Measurements from ENCODE around the gene LRFN5.
"Not testable (repeated sequence)": the region's sequence is repeated elsewhere in the genome, so short reads cannot be mapped to it uniquely, and the experiment has no call there.

Gene LRFN5

DNA sequence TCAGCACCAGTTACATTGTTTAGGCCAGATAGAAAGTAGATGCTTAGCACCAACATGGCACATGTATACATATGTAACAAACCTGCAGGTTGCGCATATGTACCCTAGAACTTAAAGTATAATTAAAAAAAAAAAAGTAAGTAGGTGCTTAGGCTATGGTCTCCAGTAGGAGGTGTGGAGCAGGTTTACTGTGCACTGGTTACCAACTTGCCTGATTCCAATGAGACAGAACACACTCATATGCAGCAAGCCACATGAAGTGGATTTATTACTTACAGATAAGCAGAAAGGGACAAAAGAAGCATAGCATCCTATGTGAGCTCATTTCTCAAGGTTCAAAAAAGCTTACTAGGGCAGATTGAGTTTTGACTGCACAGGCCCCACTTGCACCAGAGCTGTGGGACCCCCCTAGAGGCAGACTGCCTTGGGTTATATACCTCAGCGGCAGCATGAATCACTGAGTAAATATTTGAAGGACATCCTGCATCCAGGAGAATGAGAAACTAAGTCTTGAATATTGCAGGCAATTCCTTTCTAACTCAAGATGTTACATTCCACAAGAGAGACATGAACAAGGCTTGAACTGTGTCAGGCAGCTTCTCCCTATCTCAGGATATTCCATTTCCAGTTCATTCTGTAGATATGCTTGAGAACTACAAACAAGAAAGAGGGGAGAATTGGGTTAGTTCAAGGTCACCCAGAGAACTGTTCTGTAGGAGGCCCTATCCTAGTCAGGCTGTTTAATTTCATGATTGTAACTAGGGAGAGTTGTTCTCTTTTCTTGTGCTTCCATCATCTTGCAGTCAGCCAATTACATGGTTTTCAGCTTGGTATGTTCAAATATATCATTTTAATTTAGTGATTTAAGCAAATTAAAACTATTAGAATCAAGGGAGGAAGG, 30.1 kb downstream of the LRFN5 start:
- DNase-seq = no peak

DNA sequence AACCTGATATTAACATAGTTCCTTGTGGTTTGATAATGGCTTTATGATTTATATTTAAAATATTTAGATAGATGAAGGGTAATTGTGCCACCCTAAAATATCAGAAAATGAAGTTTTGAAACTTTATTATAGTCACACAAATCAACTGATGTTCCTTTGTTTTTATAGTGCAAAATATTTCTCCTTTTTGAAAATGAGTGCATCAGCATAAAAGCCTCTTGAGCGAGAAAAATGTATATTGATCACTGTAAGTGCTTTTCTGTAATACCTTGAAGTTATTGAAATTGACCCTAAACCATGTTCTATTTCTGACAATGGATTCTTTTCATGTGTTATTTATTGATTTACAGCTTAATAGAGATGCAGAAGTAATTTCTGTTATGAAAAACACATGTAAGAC, 35.0 kb downstream of the LRFN5 start:
- no peak for DNase-seq

DNA sequence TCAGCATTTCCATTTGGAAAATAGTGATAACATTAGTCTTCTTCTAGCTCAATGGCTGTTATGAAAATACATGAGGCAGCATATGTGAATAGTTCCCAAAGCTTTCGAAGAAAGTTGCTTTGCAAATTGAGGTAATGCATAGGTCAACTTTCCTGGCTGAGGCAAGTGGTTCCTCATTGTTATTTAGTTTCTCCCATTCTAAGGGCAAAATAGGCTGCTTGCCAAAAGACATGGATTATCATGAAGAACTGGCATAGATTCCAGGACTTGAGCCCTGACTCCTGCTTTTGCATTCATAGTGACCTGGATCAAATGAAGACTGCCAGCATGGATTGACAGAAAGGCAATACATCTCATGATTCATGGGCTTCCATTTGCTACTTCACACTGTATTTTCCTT, 35.7 kb downstream of the LRFN5 start:
- DNase-seq = no peak

DNA sequence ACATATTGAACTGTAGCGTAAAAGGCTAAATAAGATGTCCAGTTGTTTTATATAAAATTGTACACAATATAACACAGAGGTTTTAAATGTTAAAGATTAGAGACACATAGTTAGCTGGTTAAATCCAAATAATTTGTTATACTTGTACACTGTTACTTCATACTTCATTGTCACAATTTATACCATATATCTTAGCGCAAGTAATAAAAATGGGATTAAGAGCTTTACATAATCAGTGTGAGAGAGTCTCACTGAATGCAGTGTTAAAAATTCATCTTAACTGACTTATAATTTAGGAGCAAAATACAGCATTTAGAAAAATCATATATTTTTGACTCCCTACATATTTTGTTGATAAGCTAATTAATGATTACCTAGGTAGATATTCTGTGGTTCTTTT, 36.1 kb downstream of the LRFN5 start:
- DNase-seq = no peak

DNA sequence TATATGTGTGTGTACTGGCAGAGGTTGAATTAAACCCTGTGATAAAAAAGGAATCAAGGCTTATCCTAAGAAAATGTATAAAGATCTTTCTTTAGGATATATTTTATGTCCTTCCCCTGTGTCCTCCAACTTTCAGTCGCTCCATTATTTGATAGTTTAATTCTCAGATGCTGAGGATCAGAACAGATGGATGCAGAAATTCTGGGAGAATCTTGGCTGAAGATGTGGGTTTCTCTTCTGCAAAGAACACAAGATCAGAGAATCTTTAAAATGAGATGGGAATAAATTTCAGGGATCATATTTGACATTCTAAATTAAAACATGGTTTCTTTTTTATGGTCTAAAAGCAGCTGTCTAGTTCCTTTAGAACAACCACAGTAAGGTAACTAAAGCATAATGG, 37.9 kb downstream of the LRFN5 start:
- no peak for DNase-seq

DNA sequence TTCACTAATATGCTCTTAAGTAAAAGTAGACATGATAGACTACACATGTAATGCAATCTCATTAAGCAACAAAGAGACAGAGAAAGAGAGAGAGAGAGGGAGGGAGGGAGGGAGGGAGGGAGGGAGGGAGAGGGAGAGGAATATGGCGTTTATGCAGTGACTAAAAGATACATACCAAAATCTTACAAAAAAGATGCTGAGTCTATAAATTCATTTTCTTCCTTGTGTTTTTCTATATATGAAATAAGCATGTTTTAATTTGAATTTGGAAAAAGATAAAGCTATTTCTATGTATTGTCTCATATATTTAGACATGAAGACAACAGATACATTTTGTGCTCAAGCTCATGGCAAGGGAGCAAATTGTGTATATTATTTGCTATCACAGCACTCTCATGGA, 44.1 kb downstream of the LRFN5 start:
- no peak for DNase-seq

DNA sequence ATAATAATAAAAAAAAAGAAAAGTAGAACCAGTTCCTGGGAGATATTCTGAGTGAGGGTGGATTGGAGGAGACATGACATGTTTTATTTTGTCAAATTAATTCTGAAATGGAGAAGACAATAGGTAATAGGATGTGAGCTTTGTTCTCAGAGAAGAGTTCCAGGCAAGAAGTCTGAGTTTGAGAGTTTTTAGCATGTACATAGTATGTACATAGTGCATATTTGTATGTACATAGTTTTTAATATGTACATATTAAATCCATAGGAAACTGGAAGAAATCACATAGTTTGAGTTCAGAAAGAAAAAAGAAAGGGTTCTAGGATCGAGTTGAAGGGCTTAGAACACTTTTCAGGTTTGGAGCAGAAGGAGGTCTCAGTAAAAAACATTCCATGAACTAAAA, 47.5 kb downstream of the LRFN5 start:
- no peak for DNase-seq

DNA sequence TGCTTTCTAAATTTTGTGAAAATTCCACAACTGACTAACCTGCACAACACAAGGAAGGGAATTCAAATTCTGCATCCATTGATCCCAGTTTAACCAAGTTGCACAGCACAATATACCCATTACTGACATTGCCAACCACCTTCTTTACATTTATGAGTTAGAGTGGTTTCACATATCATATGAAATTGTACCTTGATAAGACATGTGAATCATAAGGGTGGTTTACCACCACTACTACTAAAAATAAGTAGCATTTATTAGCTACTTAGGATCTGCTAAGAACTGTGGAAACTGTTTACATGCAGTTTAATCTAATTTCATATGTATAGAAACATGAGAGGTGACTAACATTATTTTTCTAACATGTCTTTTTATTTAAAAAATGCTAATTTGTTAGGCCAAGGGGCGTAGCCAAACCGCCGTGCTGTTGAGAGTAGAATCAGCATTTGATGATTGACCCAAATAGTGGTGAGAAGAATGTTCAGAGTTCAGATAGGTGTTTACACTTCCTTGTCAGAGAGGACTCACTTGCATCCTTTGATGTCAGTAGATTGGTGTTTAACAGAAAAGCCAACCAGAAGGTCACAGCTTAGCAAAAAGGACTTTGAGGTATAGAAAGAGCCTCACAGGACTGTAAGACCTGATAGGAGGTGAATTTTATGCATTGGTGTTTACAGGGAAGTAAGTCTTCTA, 56.2 kb downstream of the LRFN5 start:
- no peak for DNase-seq

DNA sequence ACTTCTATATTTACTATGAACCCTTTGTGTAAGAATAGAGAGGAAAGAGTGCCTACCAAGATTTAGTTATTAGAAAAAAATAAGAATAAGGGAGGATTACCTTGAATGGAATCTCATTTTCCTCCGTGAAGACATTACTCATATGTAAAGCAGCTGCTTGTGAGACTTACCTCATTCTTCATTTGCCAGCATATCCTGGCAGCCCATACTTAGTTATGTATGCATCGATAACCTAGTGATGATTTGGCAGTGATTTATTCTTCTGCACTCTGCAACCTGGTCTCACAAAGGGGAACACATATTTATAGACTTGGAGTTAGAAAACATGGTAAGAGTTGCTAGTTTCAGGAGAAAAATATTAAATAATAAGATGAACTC, 56.8 kb downstream of the LRFN5 start:
- DNase-seq = no peak

DNA sequence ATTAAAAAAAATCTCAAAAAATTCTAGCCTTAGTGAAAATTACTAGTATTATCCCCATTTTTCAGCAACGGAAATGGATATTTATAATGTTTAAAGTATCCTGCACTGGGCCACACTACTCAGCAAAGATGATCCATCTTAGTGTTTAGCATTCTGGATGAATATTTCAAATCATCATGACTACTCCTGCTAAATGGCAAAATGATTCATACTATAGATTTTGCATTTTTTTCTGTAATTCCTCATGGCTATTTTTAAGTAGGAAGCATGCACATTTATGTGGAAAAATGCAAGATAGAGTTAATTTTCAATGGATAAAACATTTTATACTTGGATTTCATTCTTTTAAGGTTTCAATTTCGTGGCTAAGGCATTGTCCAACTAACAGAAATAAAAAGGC, 59.6 kb downstream of the LRFN5 start:
- no peak for DNase-seq

DNA sequence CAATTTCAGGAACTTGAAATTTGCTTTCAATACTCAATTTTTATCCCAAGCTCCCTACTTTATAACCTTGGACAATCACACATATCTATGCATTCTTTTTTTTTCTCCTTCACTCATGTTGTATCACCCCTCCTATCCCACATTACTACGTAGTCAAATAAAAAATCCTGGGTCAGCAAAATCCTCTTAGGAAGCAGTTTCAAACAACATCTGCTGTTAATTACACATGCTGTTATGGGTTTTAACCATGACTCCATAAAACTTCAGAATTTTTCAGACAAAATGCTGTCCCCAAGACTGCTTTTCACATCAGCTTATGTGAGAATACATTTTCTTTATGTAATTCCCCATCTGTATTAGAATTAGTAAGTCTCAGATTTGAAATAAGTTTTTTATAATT, 61.7 kb downstream of the LRFN5 start:
- DNase-seq = no peak

DNA sequence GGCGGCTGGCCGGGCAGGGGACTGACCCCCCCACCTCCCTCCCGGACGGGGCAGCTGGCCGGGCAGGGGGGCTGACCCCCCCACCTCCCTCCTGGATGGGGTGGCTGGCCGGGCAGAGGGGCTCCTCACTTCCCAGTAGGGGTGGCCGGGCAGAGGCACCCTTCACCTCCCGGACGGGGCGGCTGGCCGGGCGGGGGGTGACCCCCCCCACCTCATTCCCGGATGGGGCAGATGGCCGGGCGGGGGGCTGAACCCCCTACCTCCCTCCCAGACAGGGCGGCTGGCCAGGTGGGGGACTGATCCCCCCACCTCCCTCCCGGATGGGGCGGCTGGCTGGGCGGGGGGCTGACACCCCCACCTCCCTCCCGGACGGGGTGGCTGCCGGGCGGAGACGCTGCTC, 66.9 kb downstream of the LRFN5 start:
- DNase-seq = not testable (repeated sequence)

DNA sequence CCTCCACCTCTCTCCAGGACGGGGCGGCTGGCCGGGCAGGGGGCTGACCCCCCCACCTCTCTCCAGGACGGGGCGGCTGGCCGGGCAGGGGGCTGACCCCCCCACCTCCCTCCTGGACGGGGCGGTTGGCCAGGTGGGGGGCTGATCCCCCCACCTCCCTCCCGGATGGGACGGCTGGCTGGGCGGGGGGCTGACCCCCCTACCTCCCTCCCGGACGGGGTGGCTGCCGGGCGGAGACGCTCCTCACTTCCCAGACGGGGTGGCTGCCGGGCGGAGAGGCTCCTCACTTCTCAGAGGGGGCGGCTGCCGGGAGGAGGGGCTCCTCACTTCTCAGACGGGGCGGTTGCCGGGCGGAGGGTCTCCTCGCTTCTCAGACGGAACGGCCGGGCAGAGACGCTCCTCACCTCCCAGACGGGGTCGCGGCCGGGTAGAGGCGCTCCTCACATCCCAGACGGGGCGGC, 67.9 kb downstream of the LRFN5 start:
- not testable (repeated sequence) for DNase-seq

DNA sequence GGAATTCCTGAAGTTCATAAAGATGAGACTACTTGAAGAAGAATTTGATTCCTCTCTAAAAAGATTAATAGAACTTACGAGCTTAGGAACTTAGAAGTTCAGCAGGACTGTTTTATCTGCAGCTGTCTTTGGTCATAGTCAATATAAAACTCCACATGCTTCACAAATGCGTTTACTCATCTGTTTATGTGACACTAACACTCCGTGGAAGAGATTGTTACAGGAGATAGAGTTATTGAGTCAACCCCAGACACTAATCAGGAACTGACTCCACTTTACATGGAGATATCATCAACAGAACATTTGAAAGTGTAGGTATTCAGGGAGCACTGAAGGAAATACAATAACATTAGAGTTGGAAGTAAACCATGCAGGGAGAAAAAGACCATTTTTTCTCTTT, 92.8 kb downstream of the LRFN5 start:
- no peak for DNase-seq

DNA sequence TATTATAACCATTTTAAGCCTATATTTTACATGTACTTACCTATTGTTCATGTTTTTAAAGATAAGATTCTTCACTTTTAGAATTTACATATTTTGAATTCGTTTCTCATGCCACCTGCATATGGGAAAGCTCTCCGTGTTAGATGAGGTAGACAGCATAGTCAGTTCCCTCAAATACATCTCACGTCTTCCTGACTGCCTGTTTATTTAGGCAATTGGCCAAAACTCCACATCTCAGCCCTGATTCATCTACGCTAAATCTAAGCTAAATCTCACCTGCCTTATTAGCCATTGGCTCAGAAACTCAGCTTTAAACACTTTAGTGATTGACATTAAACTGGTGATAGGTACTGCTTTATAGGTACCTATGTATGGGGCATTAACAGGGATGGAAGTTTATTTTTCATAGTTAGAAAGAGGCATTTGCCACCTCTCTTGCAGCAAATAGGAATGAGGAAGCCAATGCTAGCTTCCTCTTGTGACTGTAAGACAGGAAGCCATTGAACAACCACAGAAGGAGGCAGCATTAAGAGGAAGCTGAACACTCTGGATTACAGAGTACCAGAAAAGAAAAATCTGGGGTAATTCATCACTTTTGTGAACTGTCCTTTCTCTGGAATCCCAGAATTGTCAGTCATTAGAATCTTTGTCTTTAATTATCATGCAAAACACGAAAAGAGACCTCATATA, 111.9 kb downstream of the LRFN5 start:
- DNase-seq = no peak

DNA sequence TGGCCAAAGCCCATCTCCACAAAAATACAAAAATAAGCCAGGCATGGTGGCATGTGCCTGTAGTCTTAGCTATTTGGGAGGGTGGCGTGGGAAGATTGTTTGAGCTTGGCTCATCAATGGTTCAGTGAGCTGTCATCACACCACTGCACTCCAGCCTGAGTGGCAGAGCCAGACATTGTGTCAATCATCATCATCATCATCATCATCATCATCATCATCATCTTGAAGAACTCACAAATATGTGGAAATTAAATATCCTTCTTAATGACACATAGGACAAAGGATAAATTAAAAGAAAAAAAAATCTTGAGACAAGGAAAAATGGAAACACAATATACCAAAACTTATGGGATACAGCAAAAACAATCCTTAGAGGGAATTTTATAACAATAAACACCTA, 132.5 kb downstream of the LRFN5 start:
- DNase-seq = no peak

DNA sequence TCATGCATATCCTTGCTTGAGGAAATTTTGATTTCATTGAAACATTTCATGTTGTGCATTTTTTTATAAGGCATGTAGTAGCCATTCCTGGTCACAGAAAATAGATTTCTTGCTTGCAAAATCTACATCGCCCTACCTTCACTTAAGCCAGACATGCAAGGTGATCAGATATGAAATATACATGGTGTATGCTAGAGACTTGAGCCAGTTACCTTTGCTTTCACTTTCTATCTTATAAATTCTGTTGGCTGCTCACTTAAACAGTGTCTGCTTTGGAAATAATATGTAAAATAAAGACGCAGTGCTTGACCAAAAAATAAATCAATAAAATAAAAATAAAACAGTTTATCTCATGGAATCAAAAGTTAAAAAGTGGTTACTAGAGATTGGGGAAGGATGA, 136.5 kb downstream of the LRFN5 start:
- no peak for DNase-seq

DNA sequence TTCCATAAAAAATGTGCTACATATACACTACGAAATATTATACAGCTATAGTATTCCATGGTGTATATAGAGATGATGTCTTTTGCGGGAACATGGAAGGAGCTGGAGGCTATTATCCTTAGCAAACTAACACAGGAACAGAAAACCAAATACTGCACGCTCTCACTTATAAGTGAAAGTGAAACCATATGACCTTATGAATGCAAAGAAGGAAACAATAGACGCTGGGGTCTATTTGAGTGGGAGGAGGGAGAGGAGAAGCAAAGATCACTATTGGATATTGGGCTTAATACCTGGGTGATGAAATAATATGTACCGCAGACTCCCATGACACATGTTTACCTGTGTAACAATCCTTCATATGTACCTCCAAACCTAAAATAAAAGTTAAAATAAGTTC, 142.8 kb downstream of the LRFN5 start:
- DNase-seq = no peak

DNA sequence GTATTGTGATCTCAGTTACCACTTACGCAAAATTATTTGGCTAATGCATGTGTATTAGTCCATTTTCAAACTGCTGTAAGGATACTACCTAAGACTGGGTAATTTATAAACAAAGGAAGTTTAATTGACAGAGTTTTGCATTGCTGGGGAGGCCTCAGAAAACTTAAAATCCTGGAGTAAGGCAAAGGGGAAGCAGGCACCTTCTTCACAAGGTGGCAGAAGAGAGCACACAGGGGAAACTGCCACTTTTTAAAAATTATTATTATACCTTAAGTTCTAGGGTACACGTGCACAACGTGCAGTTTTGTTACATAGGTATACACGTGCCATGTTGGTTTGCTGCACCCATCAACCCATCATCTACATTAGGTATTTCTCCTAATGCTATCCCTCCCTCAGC, 143.9 kb downstream of the LRFN5 start:
- DNase-seq = not testable (repeated sequence)

DNA sequence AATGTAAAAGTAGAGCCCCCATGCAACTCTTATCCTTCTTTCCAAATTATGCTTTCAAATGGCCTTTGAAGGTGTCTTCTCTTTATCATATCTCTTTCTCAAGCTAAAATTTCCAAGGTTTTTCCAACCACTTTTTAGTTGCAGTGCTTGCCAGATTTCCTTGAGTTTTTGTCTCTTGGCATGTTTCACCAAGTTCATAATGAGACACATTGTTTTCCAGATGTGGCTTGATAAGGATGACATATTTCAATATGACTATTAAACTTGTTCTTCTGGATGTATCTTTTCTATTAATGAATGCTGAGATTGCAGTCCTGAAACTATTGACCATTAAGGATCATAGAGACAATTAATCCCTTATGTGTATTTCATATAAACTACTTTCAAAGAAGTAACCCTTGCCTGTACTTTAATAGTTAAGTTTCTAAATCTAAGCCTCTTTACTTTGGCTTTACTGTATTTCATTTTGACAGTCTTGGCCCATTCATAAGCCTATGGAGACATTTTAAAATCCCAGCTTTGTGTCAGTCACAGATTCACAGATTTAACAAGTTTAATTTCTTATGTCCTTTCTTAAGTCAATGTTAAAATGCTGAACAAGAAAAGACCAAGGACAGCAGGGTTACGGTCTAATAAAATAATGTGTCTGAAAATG, 151.5 kb downstream of the LRFN5 start:
- DNase-seq = no peak

DNA sequence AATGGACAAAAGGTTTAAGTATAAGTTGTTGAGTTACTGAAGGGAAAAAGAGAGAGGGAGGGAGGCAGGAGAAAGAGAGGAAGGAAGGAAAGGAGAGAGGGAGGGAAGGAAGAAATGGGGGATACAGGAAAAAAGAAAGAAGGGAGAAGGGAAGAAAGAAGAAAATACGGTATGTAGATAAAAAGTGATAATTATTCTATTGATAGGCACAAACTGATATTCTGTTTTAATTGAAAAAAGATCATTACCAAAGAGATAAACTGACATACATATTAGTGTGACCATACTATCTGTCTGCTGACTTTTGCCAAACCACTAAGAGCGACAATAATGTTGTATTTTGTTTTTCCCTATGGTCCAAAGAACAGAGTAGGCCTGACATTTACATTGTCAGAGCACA, 154.5 kb downstream of the LRFN5 start:
- no peak for DNase-seq

DNA sequence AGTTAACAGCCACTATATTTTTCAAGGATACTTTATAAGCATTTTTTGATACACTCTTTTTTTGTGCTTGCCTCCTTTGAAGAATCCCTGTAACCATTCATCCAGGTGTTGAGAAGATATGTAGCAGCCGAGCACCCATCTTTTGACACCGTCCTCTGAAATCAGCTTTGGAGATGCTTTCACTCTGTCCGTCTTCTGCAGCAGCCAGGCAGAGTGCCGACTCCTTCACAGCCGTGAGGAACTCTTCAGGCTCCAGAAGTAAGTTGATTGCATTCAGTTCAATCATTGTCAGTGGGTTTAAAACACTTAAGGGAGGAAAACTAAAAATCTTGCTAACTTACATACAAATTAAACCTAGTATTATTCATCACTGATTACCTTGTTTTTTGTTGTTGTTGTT, 160.1 kb downstream of the LRFN5 start:
- no peak for DNase-seq

DNA sequence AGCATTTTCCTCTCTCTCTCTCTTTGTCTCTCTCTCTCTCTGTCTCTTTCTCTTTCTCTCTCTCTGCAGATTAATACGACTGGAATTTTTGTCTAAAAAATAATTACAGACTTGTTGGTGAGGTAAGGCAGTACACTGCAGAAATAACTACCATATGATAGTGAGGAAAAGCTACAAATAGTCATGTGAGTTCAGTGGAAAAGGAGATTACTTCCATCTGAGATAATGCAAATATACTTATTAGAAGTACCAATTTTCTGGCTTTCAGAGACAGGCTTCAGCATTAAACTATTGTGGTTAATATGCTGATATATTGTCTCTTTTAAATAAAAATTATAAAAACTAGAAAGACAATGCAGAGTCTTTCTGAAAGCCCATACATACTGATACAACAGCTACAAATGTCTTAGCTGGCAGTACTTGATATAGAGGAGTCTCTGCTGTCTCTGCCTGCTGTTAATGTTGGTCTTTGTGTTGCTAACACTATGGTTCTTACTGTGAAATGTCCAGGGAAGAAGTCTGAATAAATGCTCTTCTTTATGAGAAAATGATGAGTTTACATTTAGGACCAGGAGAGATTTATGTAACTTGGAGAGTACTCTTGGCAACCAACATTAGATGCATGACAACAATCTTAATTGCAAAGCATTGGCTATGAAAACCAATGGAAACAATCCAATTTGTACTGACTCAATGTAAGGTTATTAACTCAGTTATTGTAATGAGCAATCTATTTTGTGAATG, 167.0 kb downstream of the LRFN5 start:
- no peak for DNase-seq

Data from HCEC 1CT (cell line).